HG03039 (cell line): ENCODE results near the gene KIF26A.

Experiments used
- ATAC-seq: cut with Tn5 transposase; IDR thresholded peaks from one replicate; pipeline ENCODE4 v1.9.1; 2021; ENCODE audit warnings: mild to moderate bottlenecking, moderate library complexity; ENCODE audit not compliant: unreplicated experiment

Gene KIF26A

GRCh38 chr14:104112609-104113571 lies 25.5 kb upstream of the KIF26A start:
- ATAC-seq = no peak

DNA sequence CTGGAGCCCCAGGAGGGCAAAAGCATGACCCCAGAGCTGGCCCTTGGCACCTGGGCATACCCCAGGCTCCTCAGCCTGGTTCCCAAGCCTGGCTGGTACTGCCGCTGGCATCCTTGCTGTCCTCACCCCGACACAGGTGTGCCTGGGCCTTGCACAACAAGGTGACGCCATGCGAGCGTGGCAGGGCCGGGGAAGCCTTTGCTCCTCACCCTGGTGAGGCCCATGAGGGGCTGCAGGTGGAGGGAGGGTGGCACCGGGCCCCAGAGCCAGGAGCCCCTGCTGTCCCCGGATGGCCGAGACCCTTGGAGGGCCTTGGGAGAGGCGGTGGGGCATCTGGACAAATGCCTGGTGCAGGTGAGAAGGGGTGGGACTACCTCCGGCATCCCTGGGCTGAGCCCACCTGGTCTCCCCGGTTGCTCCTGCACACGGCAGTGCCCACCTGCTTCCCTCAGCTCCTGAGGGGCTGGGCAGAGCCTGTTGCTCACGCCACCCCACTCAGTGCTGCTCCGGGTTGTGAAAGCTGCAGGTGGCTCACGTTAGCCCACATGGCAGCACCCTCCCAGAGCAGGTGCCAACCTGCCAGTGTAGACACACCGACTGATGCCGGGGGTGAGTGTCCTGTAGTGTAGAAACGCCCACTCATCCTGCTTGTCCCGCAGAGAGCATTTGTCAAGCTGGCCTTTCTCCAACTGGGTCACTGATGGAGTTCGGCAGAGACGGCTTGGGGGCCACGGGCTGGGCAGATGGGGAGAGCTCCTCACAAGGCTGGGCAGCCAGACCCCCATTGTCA lies 24.6 kb upstream of the KIF26A start:
- ATAC-seq = no peak

DNA sequence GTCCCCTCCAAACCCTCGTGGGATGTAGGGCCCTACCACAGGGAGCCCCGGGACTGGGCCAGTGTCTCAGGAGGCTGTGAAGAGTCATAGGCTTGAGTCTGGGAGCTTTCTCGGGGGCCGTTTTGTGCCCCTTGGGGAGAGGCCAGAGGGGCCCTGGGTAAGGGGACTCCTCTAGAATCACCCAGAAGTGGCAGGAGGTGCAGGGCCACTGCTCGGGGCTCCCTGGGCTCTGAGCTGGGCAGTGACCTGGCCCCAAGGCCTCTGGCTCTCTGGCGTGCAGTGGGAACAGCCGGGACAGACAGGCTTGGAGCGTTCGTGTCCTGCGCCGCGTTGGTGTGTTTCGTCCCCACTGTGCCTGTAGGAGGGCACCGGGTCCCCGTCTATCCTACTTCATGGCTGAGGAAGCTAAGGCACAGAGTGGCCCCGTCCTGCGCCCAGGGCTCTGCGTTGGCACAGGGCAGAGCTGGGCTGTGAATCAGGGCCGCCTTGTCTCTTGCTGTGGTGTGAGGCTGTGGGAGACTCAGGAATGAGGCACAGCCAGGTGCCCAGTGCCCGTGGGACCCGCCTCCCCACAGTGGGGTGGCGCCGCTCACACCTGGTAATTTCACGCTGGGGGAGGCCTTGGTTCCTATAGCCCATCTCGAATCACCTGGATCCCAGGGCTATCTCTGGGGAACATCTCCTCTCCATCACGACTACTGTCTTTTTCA lies 23.8 kb upstream of the KIF26A start:
- no peak for ATAC-seq

DNA sequence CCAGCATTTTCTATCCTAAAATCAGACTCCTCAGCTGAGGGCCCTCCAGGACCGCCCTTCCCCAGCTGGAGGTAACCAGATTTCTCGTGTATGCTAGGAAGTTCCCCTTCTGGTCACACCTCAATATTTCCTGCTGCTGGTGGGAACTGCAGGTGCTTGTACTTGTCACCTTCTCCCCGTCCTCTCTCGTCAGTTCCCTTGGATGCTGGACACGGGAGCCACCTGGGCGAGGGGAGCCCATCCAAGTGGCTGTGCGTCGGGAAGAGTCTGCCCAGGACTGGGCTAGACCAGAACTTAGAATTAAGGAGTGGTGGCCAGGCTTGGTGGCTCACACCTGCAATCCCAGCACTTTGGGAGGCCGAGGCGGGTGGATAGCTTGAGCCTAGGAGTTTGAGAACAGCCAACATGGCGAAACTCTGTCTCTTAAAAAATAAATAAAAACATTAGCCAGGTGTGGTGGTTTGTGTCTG lies 23.2 kb upstream of the KIF26A start:
- ATAC-seq = no peak

DNA sequence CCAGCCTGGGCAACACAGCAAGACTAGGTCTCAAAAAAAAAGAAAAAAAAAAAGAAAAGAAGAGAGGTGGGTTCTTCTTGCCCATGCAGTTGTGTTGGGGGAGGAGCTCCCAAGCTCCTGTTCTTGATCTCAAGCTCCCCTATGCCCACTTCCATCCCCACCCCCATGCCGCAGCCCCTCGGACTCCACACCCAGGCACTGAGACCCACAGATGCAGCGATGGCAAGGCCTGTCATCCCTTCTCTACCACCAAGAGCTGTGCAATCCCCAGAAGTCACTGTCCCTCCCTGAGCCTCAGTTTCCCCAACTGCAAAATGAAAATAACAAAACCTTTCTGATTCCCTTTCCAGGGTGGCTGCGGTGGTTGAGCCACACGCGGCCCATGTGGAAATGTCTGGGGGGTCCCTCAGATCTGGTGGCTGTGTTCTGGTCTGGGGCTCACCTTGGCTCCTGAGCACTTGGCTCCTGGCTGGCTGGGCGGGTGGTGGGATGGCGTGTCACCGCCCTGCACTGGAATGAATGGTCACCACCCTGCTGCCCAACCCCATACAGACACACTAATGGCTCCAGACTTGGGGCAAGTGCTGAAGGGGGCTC lies 22.6 kb upstream of the KIF26A start:
- no peak for ATAC-seq

DNA sequence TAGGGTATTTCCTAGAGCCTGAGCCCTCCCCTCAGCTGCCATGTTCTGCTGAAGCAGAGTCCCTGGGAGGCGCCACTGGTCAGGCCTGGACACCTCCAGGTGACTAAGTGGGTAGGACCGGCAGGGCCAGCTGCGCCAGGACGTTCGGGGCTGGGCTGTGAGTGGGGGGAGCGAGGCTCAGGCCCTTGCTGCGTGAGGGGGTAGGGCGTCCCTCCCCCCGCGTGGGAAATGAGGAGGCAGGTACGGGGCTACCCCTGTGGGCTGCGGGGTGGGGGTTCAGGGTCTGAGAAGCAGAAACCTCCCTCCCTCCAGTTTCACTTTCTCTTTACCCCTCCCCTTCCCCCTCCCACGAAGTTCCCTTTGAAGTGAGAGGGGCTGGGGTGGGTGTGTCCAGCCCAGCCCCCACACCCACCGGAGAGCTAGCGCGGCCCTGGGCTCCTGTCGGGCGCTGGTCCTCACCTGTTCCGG lies 22.1 kb upstream of the KIF26A start:
- ATAC-seq = no peak

- no peak for ATAC-seq
Observed at GRCh38 chr14:104116756-104117340, 21.5 kb upstream of the KIF26A start.

GRCh38 chr14:104117341-104118005 lies 20.9 kb upstream of the KIF26A start:
- no peak for ATAC-seq

GRCh38 chr14:104118006-104118844 lies 20.2 kb upstream of the KIF26A start:
- ATAC-seq = no peak

GRCh38 chr14:104119119-104119487 lies 19.3 kb upstream of the KIF26A start:
- no peak for ATAC-seq

- no peak for ATAC-seq
Observed at GRCh38 chr14:104119488-104120251, 18.7 kb upstream of the KIF26A start.

- ATAC-seq = no peak
Observed at GRCh38 chr14:104120281-104120741, 18.1 kb upstream of the KIF26A start.

GRCh38 chr14:104121142-104121541 lies 17.2 kb upstream of the KIF26A start:
- ATAC-seq = no peak

- no peak for ATAC-seq
Observed at GRCh38 chr14:104123879-104124278, 14.5 kb upstream of the KIF26A start.

GRCh38 chr14:104125011-104125410 lies 13.4 kb upstream of the KIF26A start:
- ATAC-seq = no peak

DNA sequence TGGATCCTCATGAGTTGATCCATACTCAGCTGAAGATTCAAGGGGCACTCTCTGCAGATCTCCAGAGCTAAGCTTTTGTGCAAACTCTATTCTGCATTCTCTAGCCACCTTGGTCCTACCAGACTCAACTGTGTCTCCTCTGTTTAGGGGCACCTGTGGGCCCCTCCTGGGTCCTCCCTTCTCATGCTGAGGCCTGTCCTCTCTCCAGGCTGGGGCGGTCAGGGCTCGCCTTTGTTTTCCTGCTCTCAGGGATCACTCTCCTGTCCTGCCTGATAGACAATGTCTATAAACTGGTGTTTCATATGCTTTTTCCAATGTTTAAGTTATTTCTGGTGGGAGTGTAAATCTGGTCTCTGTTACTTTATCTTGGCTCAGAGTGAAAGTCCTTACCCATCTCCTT lies 11.6 kb upstream of the KIF26A start:
- ATAC-seq = no peak

GRCh38 chr14:104128981-104129380 lies 9.4 kb upstream of the KIF26A start:
- no peak for ATAC-seq

DNA sequence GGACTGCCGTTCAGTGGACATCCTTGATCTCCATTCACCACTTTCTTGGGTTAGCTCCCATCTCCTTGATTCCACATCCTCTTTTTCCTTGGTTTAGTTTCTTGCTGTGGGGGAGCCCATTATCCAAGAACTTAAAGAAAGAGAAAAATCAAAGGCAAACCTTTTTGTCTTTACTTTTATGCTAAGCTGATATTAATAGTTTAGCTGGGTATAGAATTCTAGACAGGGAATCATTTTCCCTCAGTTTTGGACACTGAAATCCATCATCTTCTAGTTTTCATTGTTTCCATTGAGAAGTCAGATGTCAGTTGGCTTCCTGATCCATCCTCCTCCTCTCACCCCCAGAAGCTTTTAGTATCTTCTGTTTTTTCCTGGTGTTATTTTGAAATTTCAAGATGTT lies 8.8 kb upstream of the KIF26A start:
- no peak for ATAC-seq
